Suprapubic skin (tissue), 4 donors: ENCODE results near the gene ALKBH8. TPM values are rescaled to one million over a fixed set of nuclear protein-coding genes. Genes with fewer than 3 reads are reported as not detected.
"Not testable (repeated sequence)": the region's sequence is repeated elsewhere in the genome, so short reads cannot be mapped to it uniquely, and the experiment has no call there.

Source experiments
- DNase-seq, 2 donors: peaks; one replicate each; pipeline ENCODE4 v3.0.0-alpha.2; 2019; ENCODE audit warnings: low spot score in 2 of 2
- H3K27ac ChIP-seq: fragments of 200-600 bp; sonication (generic); one replicate; pipeline ENCODE4 v1.5.1; 2019
- H3K27me3 ChIP-seq: fragments of 200-600 bp; sonication (generic); one replicate; pipeline ENCODE4 v1.5.1; 2019
- H3K36me3 ChIP-seq: fragments of 200-600 bp; sonication (generic); one replicate; pipeline ENCODE4 v1.5.1; 2019
- H3K4me1 ChIP-seq: fragments of 200-600 bp; sonication (generic); one replicate; pipeline ENCODE4 v1.5.1; 2019
- H3K4me3 ChIP-seq: fragments of 200-600 bp; sonication (generic); one replicate; pipeline ENCODE4 v1.5.1; 2019; ENCODE audit warnings: mild to moderate bottlenecking
- H3K9me3 ChIP-seq: fragments of 200-600 bp; sonication (generic); one replicate; pipeline ENCODE4 v1.5.1; 2019
- EP300 ChIP-seq: sonication (generic); formaldehyde crosslinking; IDR thresholded peaks from one replicate; pipeline ENCODE4 v1.6.1; 2017; ENCODE audit warnings: antibody characterized with exemption
- POLR2A ChIP-seq, 2 donors: fragments of 450-650 bp; IDR thresholded peaks; one replicate each; pipeline ENCODE4 v1.6.1; 2017; ENCODE audit warnings: antibody characterized with exemption in 2 of 2, mild to moderate bottlenecking in 2 of 2, moderate library complexity in 2 of 2
- POLR2AphosphoS5 ChIP-seq, 3 donors: sonication (generic); formaldehyde crosslinking; IDR thresholded peaks; one replicate each; pipeline ENCODE4 v1.6.1; 2017; ENCODE audit warnings: antibody characterized with exemption in 3 of 3
- WGBS: methylation state at CpG from one replicate; pipeline ENCODE4 v1.1.5; 2018; 5-methylcytosine and 5-hydroxymethylcytosine counted together
- total RNA-seq, 4 donors: library from RNA; depleted of rRNA; stranded (reverse); fragments of >200 nt; gene quantifications; one replicate each; pipeline ENCODE4 v1.1.0, GENCODE V29; 2016
- TF ChIP-seq, protein P1 (sequence below), 2 donors: fragments of 200-600 bp in 1 of 2; fragments of 450-650 bp in 1 of 2; sonication (generic) in 1 of 2; IDR thresholded peaks; one replicate each; pipeline ENCODE4 v1.5.1; 2016 to 2019; ENCODE audit warnings: antibody characterized with exemption in 2 of 2, mild to moderate bottlenecking in 1 of 2, moderate library complexity in 1 of 2

Gene ALKBH8
- total RNA-seq, 4 donors from 2014 or later = 2.0 to 6.8 (median 5.6) TPM

DNA sequence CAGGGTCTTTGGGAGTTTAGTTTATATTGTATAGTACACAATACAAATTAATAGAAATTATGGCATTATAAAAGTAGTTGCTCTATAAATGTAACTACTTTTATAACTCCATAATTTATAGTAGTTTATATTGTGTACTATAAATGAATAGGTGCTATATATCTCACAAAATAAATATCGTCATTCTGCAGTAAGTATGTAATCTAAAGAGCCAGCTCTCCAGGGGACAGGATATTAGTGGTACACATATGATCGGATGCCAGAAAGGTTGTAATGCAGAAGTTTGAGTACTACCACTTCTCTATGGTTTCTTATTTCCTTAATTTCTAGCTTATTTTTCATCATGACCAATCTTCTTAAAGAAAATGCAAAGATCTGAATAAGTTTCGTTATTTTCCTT, 87.7 kb downstream of the ALKBH8 start:
- TF ChIP-seq, protein P1, sequence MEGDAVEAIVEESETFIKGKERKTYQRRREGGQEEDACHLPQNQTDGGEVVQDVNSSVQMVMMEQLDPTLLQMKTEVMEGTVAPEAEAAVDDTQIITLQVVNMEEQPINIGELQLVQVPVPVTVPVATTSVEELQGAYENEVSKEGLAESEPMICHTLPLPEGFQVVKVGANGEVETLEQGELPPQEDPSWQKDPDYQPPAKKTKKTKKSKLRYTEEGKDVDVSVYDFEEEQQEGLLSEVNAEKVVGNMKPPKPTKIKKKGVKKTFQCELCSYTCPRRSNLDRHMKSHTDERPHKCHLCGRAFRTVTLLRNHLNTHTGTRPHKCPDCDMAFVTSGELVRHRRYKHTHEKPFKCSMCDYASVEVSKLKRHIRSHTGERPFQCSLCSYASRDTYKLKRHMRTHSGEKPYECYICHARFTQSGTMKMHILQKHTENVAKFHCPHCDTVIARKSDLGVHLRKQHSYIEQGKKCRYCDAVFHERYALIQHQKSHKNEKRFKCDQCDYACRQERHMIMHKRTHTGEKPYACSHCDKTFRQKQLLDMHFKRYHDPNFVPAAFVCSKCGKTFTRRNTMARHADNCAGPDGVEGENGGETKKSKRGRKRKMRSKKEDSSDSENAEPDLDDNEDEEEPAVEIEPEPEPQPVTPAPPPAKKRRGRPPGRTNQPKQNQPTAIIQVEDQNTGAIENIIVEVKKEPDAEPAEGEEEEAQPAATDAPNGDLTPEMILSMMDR (IDR thresholded peaks at IDR 0.05) = no peak
- no peak for TF ChIP-seq EP300
- TF ChIP-seq POLR2A (IDR thresholded peaks at IDR 0.05) = no peak
- no peak for TF ChIP-seq POLR2AphosphoS5 (IDR thresholded peaks at IDR 0.05)
- 66% methylated on average over 3 of the region's 3 CpGs for WGBS
- Histone ChIP-seq H3K9me3 (no peaks in the 10 kb centered on the region), H3K27me3 (peaks cover 17% of the 10 kb centered on the region), H3K4me3 (no peak overlapping the region), H3K4me1 (no peaks in the 10 kb centered on the region), H3K36me3 (no peaks in the 10 kb centered on the region), H3K27ac (no peak overlapping the region)
- DNase-seq = no peak

DNA sequence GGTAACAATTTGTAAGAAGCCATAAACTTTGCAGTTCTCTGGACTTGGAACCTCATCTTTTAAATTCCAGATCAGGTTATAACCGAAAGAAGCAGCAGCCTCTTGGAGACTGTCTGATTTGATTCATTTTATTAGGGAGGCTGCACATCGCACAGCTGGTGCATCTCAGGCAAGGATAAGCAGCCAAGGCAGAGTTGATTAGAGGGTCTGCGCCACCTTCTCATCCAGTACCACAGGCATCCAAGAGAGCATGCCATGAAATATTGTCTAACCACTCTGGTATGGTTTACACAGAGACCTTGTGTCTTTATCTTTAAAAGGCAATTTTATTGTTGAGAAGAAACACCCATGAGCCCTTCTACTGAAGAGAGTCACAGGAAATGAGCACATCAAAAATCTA, 91.7 kb downstream of the ALKBH8 start:
- TF ChIP-seq POLR2AphosphoS5 (IDR thresholded peaks at IDR 0.05) (no peak), POLR2A (IDR thresholded peaks at IDR 0.05) (no peak), EP300 (no peak)
- TF ChIP-seq, protein P1 (IDR thresholded peaks at IDR 0.05) = no peak
- no peak for DNase-seq
- Histone ChIP-seq H3K4me3 (no peak overlapping the region), H3K27me3 (peaks cover 17% of the 10 kb centered on the region), H3K27ac (no peak overlapping the region), H3K36me3 (no peaks in the 10 kb centered on the region), H3K9me3 (no peaks in the 10 kb centered on the region), H3K4me1 (no peaks in the 10 kb centered on the region)
- WGBS = 93% methylated on average over 3 of the region's 3 CpGs

- 74% methylated on average over 1 of the region's 1 CpG for WGBS
- Histone ChIP-seq H3K36me3 (no peaks in the 10 kb centered on the region), H3K4me3 (no peak overlapping the region), H3K27ac (no peak overlapping the region), H3K9me3 (no peaks in the 10 kb centered on the region), H3K4me1 (no peaks in the 10 kb centered on the region), H3K27me3 (peaks cover 17% of the 10 kb centered on the region)
- no peak for DNase-seq
- no peak for TF ChIP-seq POLR2A (IDR thresholded peaks at IDR 0.05)
- TF ChIP-seq, protein P1 (IDR thresholded peaks at IDR 0.05) = no peak
- TF ChIP-seq EP300 = no peak
- no peak for TF ChIP-seq POLR2AphosphoS5 (IDR thresholded peaks at IDR 0.05)
Observed at GRCh38 chr11:107472966-107473365, 92.6 kb downstream of the ALKBH8 start.

- H3K36me3 ChIP-seq = no peaks in the 10 kb centered on the region
- H3K27ac ChIP-seq = no peak overlapping the region
- no peaks in the 10 kb centered on the region for H3K9me3 ChIP-seq
- TF ChIP-seq POLR2AphosphoS5 (IDR thresholded peaks at IDR 0.05) = no peak
- no peak for TF ChIP-seq POLR2A (IDR thresholded peaks at IDR 0.05)
- TF ChIP-seq, protein P1 (IDR thresholded peaks at IDR 0.05) = no peak
- TF ChIP-seq EP300 = no peak
- H3K4me1 ChIP-seq = no peaks in the 10 kb centered on the region
- DNase-seq = no peak
- peaks cover 13% of the 10 kb centered on the region for H3K27me3 ChIP-seq
- H3K4me3 ChIP-seq = no peak overlapping the region
- 27% methylated on average over 3 of the region's 3 CpGs for WGBS
Observed at GRCh38 chr11:107468596-107468995, 96.9 kb downstream of the ALKBH8 start.

- no peak overlapping the region for H3K4me3 ChIP-seq
- H3K27me3 ChIP-seq = peaks cover 13% of the 10 kb centered on the region
- H3K27ac ChIP-seq = no peak overlapping the region
- no peak for DNase-seq
- TF ChIP-seq EP300 = no peak
- no peak for TF ChIP-seq POLR2AphosphoS5 (IDR thresholded peaks at IDR 0.05)
- no peak for TF ChIP-seq POLR2A (IDR thresholded peaks at IDR 0.05)
- TF ChIP-seq, protein P1 (IDR thresholded peaks at IDR 0.05) = no peak
- WGBS = 43% methylated on average over 1 of the region's 1 CpG
- no peaks in the 10 kb centered on the region for H3K36me3 ChIP-seq
- H3K9me3 ChIP-seq = no peaks in the 10 kb centered on the region
- H3K4me1 ChIP-seq = no peaks in the 10 kb centered on the region
Observed at GRCh38 chr11:107467696-107468095, 97.8 kb downstream of the ALKBH8 start.

- H3K9me3 ChIP-seq, H3K4me3 ChIP-seq, H3K4me1 ChIP-seq, H3K36me3 ChIP-seq, DNase-seq, H3K27ac ChIP-seq: not testable (repeated sequence)
- H3K27me3 ChIP-seq = peaks cover 13% of the 10 kb centered on the region
- WGBS = 88% methylated on average over 10 of the region's 10 CpGs
Observed at GRCh38 chr11:107466275-107466866, 99.2 kb downstream of the ALKBH8 start.
